Measurements from ENCODE around the gene FARSB.
"Not testable (repeated sequence)": the region's sequence is repeated elsewhere in the genome, so short reads cannot be mapped to it uniquely, and the experiment has no call there.

DNA sequence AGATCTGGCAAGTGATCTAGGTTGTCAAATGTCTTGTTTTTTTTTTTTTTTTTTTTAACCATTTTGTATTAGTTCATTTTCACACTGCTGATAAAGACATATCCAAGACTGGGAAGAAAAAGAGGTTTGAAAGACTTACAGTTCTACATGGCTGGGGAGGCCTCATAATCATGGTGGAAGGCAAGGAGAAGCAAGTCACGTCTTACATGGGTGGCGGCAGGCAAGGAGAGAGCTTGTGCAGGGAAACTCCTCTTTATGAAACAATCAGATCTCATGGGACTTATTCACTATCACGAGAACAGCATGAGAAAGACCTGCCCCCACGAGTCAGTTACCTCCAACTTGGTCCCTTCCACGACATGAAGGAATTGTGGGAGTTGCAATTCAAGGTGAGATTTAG is 37.5 kb upstream of the FARSB start:
- TF ChIP-seq CTCF, POLR2A (IDR thresholded peaks at IDR 0.05): not testable (repeated sequence)
